Gastrocnemius medialis (tissue), 4 donors: Measurements from ENCODE around the gene THADA. TPM values are rescaled to one million over a fixed set of nuclear protein-coding genes. Genes with fewer than 3 reads are reported as not detected.

Experiments used
- ATAC-seq, 2 donors: fragments of 150-250 bp; one replicate each; pipeline ENCODE4 v1.9.1; 2016
- DNase-seq, 2 donors: peaks; one replicate each; pipeline ENCODE4 v3.0.0-alpha.2; 2019
- H3K27ac ChIP-seq, 4 donors: fragments of 200-600 bp; sonication (generic); 1 replicate in 1 of 4; 2 replicates in 3 of 4; pipeline ENCODE4 v1.5.1; 2016 to 2018; ENCODE audit warnings: mild to moderate bottlenecking in 2 of 4, moderate library complexity in 1 of 4
- H3K27me3 ChIP-seq, 3 donors: fragments of 200-600 bp; sonication (generic) in 2 of 3; 1 replicate in 1 of 3; 2 replicates in 2 of 3; pipeline versions ENCODE4 v1.5.1 to v1.6.0; 2016 to 2019; ENCODE audit warnings: mild to moderate bottlenecking in 1 of 3, moderate library complexity in 1 of 3
- H3K36me3 ChIP-seq, 2 donors: fragments of 200-600 bp; sonication (generic) in 1 of 2; one replicate each; pipeline ENCODE4 v1.5.1; 2017 to 2018
- H3K4me1 ChIP-seq, 2 donors: fragments of 200-600 bp; sonication (generic) in 1 of 2; one replicate each; pipeline ENCODE4 v1.5.1; 2016 to 2017; ENCODE audit warnings: mild to moderate bottlenecking in 2 of 2
- H3K4me3 ChIP-seq, 4 donors: fragments of 200-600 bp; sonication (generic) in 3 of 4; 1 replicate in 1 of 4; 2 replicates in 3 of 4; pipeline ENCODE4 v1.5.1; 2016 to 2019; ENCODE audit warnings: mild to moderate bottlenecking in 2 of 4
- H3K9me3 ChIP-seq, 3 donors: fragments of 200-600 bp; sonication (generic) in 2 of 3; 1 replicate in 1 of 3; 2 replicates in 2 of 3; pipeline ENCODE4 v1.5.1; 2016 to 2019
- POLR2A ChIP-seq, 2 donors: fragments of 450-650 bp; IDR thresholded peaks; one replicate each; pipeline ENCODE4 v1.6.1; 2017; ENCODE audit warnings: antibody characterized with exemption in 2 of 2, mild to moderate bottlenecking in 2 of 2, moderate library complexity in 2 of 2
- in situ Hi-C, 4 donors: fragments of 200-750 bp; cut with MboI; loops; one replicate each; pipeline versions ENCODE4 v1.15.0 to v1.8.0; 2017; ENCODE audit warnings: low sequenced_read_pairs in 4 of 4
- intact Hi-C: fragments of 100-400 bp; cut with DNase I; formaldehyde crosslinking; loops from one replicate; pipeline ENCODE4 v1.15.1; 2023; ENCODE audit warnings: low total_unique reads
- total RNA-seq, 4 donors: library from RNA; depleted of rRNA; stranded (reverse); fragments of >200 nt; gene quantifications; one replicate each; pipeline versions ENCODE4 v1.1.0 to v1.2.3, GENCODE V29; 2016
- TF ChIP-seq, protein P1 (sequence below), 5 experiments: fragments of 450-650 bp in 3 of 5; fragments of 200-600 bp in 2 of 5; sonication (generic) in 2 of 5; IDR thresholded peaks in 4 of 5; conservative IDR thresholded peaks in 1 of 5; 1 replicate in 4 of 5; 2 replicates in 1 of 5; pipeline ENCODE4 v1.5.1; 2016 to 2019; ENCODE audit warnings: antibody characterized with exemption in 5 of 5, mild to moderate bottlenecking in 3 of 5, moderate library complexity in 3 of 5

Gene THADA
- total RNA-seq, 4 donors from 2014 or later, result 13.6 to 19.0 (median 16.2) TPM

DNA sequence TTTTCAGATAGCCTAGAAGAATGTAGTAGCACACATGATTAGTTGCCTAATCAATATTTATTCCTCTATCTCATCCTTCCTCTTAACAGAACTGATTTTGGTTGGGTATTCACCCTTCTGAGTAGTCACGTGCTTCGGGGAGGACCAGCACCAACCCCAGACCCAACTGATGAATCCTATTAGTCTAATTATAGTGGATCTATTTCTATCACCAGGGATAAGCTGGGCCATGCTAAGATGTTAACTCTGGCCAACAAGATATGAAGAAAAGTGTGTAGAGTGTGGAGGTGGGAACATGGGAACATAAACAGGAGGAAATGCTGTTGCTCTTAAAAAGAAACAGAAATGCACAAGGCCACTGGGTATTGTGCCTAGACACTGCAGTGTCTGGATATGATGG, 119.9 kb downstream of the THADA start:
- H3K27ac ChIP-seq, result no peak overlapping the region
- intact Hi-C loops (no loop called here), in situ Hi-C loops (no loop called here)
- H3K4me3 ChIP-seq, result no peak overlapping the region
- no peaks in the 10 kb centered on the region for H3K36me3 ChIP-seq
- H3K27me3 ChIP-seq, result no peaks in the 10 kb centered on the region
- no peak for ATAC-seq
- peaks cover 6 to 17% of the 10 kb centered on the region in 2 donors for H3K4me1 ChIP-seq
- H3K9me3 ChIP-seq, result no peaks in the 10 kb centered on the region
- DNase-seq, result no peak
- no peak for TF ChIP-seq POLR2A (IDR thresholded peaks at IDR 0.05)
- TF ChIP-seq, protein P1, sequence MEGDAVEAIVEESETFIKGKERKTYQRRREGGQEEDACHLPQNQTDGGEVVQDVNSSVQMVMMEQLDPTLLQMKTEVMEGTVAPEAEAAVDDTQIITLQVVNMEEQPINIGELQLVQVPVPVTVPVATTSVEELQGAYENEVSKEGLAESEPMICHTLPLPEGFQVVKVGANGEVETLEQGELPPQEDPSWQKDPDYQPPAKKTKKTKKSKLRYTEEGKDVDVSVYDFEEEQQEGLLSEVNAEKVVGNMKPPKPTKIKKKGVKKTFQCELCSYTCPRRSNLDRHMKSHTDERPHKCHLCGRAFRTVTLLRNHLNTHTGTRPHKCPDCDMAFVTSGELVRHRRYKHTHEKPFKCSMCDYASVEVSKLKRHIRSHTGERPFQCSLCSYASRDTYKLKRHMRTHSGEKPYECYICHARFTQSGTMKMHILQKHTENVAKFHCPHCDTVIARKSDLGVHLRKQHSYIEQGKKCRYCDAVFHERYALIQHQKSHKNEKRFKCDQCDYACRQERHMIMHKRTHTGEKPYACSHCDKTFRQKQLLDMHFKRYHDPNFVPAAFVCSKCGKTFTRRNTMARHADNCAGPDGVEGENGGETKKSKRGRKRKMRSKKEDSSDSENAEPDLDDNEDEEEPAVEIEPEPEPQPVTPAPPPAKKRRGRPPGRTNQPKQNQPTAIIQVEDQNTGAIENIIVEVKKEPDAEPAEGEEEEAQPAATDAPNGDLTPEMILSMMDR (IDR thresholded peaks at IDR 0.05 in 4 of 5, conservative IDR thresholded peaks at IDR 0.05 in 1 of 5), result no peak

DNA sequence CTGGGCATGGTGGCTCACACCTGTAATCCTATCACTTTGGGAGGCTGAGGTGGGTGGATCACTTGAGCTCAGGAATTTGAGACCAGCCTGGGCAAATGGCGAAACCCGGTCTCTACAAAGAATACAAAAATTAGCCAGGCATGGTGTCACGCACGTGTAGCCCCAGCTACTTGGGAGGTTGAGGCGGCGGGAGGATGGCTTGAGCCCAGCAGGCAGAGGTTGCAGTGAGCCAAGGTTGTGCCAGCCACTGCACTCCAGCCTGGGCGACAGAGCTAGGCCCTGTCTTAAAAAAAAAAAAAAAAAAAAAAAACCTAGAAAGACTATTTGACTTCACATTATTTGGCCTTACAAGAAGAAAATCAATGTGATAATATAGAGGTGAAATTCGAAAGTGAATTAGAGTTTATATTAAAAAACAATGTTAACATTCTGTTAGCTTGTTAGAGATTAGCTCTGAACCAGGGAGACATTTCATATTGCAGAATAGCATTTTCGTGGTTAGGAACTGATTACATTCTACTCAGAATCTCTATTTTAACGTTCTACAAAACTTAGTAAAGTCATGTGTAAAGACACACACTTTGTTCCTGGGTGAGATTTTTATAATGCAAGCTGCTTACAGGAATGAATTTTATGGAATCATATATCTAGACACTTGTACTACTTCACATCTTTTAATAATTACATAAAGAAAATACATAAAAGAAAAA, 120.5 kb downstream of the THADA start:
- Histone ChIP-seq H3K27ac (no peak overlapping the region), H3K4me3 (no peak overlapping the region), H3K36me3 (no peaks in the 10 kb centered on the region), H3K9me3 (no peaks in the 10 kb centered on the region), H3K4me1 (peaks cover 6 to 17% of the 10 kb centered on the region in 2 donors), H3K27me3 (no peaks in the 10 kb centered on the region)
- in situ Hi-C loops (no loop called here), intact Hi-C loops (no loop called here)
- ATAC-seq, result no peak
- TF ChIP-seq, protein P1 (IDR thresholded peaks at IDR 0.05 in 4 of 5, conservative IDR thresholded peaks at IDR 0.05 in 1 of 5), result no peak
- TF ChIP-seq POLR2A (IDR thresholded peaks at IDR 0.05), result no peak
- no peak for DNase-seq

DNA sequence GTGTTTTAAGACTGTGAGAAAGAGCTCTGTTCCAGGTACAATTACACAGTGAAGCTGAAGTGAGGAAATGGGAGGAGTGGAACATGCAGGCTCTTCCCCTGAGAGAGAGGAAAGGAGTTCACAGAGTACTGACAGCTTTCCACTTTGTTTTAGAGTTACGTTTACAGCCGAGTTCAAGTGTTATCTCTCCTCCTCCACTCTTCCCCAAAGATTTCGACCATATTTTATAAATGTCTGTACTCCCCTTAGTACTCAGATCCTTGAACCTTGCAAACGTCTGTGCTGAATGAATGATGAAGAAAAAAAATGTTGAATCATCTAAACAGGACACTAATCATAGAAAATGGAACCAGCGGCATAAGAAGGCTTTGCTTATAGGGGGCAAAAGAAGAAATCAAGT, 121.6 kb downstream of the THADA start:
- DNase-seq (no peak), ATAC-seq (no peak)
- H3K4me1 ChIP-seq, result peaks cover 9 to 17% of the 10 kb centered on the region in 2 donors
- no peak overlapping the region for H3K27ac ChIP-seq
- in situ Hi-C loops, result no loop called here
- no peak for TF ChIP-seq POLR2A (IDR thresholded peaks at IDR 0.05)
- TF ChIP-seq, protein P1 (IDR thresholded peaks at IDR 0.05 in 4 of 5, conservative IDR thresholded peaks at IDR 0.05 in 1 of 5), result no peak
- no peaks in the 10 kb centered on the region for H3K36me3 ChIP-seq
- H3K27me3 ChIP-seq, result no peaks in the 10 kb centered on the region
- H3K9me3 ChIP-seq, result no peaks in the 10 kb centered on the region
- no peak overlapping the region for H3K4me3 ChIP-seq
- intact Hi-C loops, result no loop called here

DNA sequence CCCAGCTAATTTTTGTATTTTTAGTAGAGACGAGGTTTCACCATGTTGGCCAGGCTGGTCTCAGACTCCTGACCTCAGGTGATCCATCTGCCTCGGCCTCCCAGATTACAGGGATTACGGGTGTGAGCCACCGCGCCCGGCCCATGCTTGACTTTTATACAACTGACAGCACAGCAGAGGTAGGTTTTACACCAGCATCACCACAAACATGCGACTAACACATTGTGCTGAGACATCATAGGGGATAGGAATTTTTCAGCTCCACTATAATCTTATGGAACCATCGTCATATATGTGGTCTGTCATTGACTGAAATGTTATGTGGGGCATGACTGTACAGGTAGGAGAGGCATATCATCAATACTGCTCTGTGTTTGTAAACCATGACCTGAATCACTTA, 122.1 kb downstream of the THADA start:
- intact Hi-C loops, result no loop called here
- TF ChIP-seq POLR2A (IDR thresholded peaks at IDR 0.05), result no peak
- TF ChIP-seq, protein P1 (IDR thresholded peaks at IDR 0.05 in 4 of 5, conservative IDR thresholded peaks at IDR 0.05 in 1 of 5), result no peak

More for the DNA sequence above, 122.1 kb downstream of the THADA start:
- no peak for ATAC-seq
- no peak overlapping the region for H3K4me3 ChIP-seq
- H3K36me3 ChIP-seq, result no peaks in the 10 kb centered on the region
- peaks cover 9 to 16% of the 10 kb centered on the region in 2 donors for H3K4me1 ChIP-seq
- no peaks in the 10 kb centered on the region for H3K27me3 ChIP-seq
- H3K9me3 ChIP-seq, result no peaks in the 10 kb centered on the region
- in situ Hi-C loops, result no loop called here
- DNase-seq, result no peak
- no peak overlapping the region for H3K27ac ChIP-seq
